ENCODE measurements around the gene PRG2.

The PRG2 gene, protein sequence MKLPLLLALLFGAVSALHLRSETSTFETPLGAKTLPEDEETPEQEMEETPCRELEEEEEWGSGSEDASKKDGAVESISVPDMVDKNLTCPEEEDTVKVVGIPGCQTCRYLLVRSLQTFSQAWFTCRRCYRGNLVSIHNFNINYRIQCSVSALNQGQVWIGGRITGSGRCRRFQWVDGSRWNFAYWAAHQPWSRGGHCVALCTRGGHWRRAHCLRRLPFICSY

DNA sequence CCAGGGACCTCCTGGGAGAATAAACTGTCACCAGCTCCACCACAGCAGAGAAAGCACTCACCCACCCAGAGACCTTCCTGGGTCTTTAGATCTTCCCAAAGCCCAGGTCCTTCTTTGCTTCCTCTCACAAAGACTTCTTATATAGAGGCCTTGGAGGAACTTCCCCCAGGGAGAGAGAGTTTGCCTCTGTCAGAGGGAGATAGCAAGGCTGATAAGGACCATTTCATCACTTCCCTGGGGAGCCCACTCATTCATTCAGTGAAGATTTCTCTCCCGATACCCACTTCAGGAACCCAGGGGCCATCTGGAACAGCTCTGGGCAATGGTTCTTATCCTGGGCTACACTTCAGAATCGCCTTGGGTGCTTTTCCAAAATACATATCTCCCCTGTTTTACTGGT, at the start of gene PRG2:
PRG2 (minus strand) TSS at position 116 of the 400 bp plus-strand sequence. CDS start 706 bp downstream, outside the sequence.
- no peak for DNase-seq

- no peak for DNase-seq
Observed at GRCh38 chr11:57439786-57440185, 49.3 kb upstream of the PRG2 start.

GRCh38 chr11:57438345-57439285, 48.2 kb upstream of the PRG2 start:
- no peak for DNase-seq

- DNase-seq = no peak
Observed at GRCh38 chr11:57436031-57436430, 45.6 kb upstream of the PRG2 start.

GRCh38 chr11:57434640-57435546, 44.4 kb upstream of the PRG2 start:
- DNase-seq = no peak

- DNase-seq = no peak
Observed at GRCh38 chr11:57432714-57433163, 42.3 kb upstream of the PRG2 start.

- no peak for DNase-seq
Observed at GRCh38 chr11:57432149-57432561, 41.7 kb upstream of the PRG2 start.

DNA sequence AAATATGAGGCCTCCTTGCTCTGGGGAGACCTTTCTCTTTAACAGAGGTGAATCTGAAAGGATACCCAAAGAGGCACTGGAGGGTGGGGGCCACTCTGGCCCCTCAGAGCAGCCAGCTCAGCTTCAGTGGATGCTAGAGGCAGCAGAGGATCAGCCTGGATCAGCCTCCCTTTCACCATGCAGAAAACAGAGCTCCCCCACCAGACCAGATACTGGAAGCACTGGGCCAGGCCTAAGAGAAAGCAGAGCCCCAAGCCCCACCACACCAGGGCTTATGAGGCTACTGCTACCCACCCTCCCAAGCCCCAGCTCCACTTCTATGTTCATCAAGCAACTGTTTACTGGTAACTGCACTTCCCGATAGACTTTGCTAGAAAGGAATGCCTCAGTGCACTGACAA, 40.5 kb upstream of the PRG2 start:
- no peak for DNase-seq

- DNase-seq = no peak
Observed at GRCh38 chr11:57429946-57430345, 39.5 kb upstream of the PRG2 start.

GRCh38 chr11:57428643-57429042, 38.2 kb upstream of the PRG2 start:
- no peak for DNase-seq

DNA sequence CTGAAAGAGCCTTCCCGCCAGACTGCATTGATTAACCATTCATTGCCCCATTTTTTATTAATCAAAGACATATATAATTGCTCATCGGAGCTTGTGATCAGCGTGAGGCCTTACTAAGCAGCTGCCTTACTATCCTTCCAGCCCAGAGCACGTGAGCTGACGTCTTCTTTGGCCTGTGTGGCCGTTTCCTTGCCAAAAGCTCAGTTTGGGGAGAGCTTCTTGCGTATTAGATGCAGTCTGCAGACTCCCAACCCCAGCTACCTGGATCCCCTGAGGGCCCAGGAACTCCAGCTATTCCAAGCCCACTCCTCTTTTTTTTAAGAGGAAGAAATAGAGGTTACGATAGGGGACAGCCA, 37.3 kb upstream of the PRG2 start:
- no peak for DNase-seq

- peak; percentile 66 for DNase-seq
Observed at GRCh38 chr11:57426929-57427726, 36.7 kb upstream of the PRG2 start, which contains the start of gene SLC43A3. Gene SLC43A3, minus strand, starts transcription at chr11:57427121. Its CDS starts 949 bp downstream, at chr11:57426172.

- peak; percentile 19 for DNase-seq
Observed at GRCh38 chr11:57426439-57426928, 36.0 kb upstream of the PRG2 start.

DNA sequence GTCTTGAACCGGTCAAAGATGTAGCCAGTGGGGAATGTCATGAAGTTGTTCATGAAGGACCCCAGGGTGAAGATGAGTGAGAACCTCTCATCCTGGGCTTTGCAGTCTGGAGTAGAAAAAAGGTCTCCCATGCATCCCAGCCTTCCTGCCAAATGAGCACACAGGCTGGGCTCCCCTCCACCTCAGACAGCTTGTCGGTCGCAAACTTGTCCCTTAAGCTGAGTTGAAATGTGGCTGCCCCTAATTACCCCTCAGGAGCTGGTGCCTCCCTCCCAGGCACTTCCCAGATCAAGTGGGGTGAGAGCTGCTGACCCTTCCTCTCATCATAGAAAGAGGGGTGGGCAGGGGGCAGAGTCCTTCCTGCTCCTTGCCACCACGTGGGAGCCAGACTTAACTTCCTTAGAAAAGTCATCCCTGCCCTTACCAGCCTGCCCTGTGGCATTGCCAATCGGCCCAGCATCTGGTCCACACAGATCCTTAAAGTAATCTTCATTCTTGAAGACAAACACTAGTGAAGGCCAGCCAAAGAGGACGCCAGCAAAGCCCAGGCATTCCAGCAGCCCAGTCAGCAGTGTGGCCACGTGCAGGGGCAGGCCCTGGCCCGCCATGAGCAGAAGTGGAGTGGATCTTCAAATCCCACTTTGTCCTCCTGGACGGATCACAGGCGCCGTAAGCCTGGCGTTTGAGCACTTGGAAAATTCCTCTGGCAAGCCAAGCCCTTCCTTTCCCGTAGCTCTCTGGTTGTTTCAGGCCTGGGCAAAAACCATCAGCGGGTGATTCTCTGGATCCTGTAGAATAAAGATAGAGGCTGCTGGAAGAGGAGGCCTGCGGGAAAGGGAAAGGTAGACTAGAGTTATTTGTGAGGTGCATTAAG, 35.4 kb upstream of the PRG2 start:
- DNase-seq = no peak

GRCh38 chr11:57424792-57425564, 34.5 kb upstream of the PRG2 start:
- DNase-seq = peak; percentile 84

- no peak for DNase-seq
Observed at GRCh38 chr11:57424137-57424791, 33.8 kb upstream of the PRG2 start.

DNA sequence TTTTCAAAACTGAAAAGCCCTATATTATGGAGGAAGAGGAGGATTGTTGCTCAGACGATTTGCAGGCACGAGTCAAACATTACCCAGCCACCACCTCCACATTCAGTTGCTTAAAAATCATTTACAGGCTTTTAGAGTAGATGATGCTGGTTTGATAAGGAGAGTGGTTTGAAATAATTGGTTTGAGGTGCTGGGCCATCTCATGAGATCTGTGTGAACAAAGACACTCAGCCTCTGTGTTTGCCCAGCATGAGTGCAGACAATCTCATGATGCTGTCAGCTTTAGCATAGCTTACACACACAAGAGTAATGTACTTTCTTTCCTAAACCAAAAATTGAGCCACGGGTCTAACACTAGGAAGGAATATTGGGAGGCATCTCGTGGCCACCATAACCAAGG, 32.2 kb upstream of the PRG2 start:
- no peak for DNase-seq

GRCh38 chr11:57421805-57422204, 31.4 kb upstream of the PRG2 start:
- no peak for DNase-seq

DNA sequence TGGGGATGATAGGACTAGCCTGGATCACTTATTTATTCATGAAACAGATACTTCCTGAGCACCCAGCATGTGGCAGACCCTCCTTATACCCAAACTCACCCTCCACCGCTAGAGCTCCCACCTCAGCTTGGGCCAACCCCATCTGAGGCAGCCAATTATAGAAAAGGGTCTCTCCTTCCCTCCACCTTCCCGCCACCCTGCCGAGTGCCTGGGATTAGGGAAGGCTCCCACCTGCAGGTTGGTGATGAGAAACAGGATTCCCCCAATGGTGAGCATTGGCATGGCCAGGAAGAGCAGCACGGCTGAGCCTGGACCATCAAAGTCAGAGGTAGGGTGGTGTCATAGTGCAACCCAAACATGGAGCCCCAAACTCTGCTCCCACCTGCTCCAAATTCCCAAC, 30.6 kb upstream of the PRG2 start:
- no peak for DNase-seq

GRCh38 chr11:57419146-57419545, 28.7 kb upstream of the PRG2 start:
- no peak for DNase-seq

All from CD4-positive, alpha-beta T cell treated with Interleukin-21 for 1 hour (primary cell).